HepG2 (cell line): ENCODE measurements around the gene NOP56. TPM values are rescaled to one million over a fixed set of nuclear protein-coding genes. Genes with fewer than 3 reads are reported as not detected.

ENCODE experiments used
- ARID5B ChIP-seq: IDR thresholded peaks from 2 replicates; pipeline ENCODE4 v1.4.0; 2020; ENCODE audit warnings: mild to moderate bottlenecking, missing genetic modification reagents
- CEBPG ChIP-seq: IDR thresholded peaks from 2 replicates; pipeline ENCODE4 v1.6.1; 2016
- MAF1 ChIP-seq: sonication (generic); formaldehyde crosslinking; IDR thresholded peaks from 2 replicates; pipeline ENCODE4 v1.5.0; 2020; ENCODE audit warnings: missing genetic modification reagents, borderline replicate concordance
- SMAD3 ChIP-seq: sonication (generic); formaldehyde crosslinking; IDR thresholded peaks from 2 replicates; pipeline ENCODE4 v1.4.0; 2020; ENCODE audit warnings: missing genetic modification reagents
- ZBTB2 ChIP-seq: sonication (generic); formaldehyde crosslinking; IDR thresholded peaks from 2 replicates; pipeline ENCODE4 v1.8.0; 2022; ENCODE audit warnings: low read depth, missing genetic modification reagents
- ZHX2 ChIP-seq, 2 experiments: sonication (generic) in 1 of 2; formaldehyde crosslinking in 1 of 2; IDR thresholded peaks; 2 replicates each; pipeline versions ENCODE4 v1.6.1 to v1.9.0; 2014 to 2022; ENCODE audit warnings: antibody characterized with exemption in 1 of 2, borderline replicate concordance in 1 of 2, inconsistent platforms in 1 of 2, low read depth in 1 of 2, missing genetic modification reagents in 1 of 2
- ZNF232 ChIP-seq: sonication (generic); formaldehyde crosslinking; IDR thresholded peaks from 2 replicates; pipeline ENCODE4 v1.4.0; 2020; ENCODE audit warnings: missing genetic modification reagents, borderline replicate concordance
- ZNF264 ChIP-seq: sonication (generic); formaldehyde crosslinking; IDR thresholded peaks from 2 replicates; pipeline ENCODE4 v1.4.0; 2020; ENCODE audit warnings: missing genetic modification reagents
- ZNF770 ChIP-seq: sonication (generic); formaldehyde crosslinking; IDR thresholded peaks from 2 replicates; pipeline ENCODE4 v1.5.0; 2020; ENCODE audit warnings: mild to moderate bottlenecking, missing genetic modification reagents
- polyA plus RNA-seq, 8 experiments: library from polyadenylated mRNA; depleted of rRNA in 3 of 8; stranded (reverse) in 7 of 8; unstranded in 1 of 8; fragments of >200 nt; fragmentation: Illumina TruSeq in 4 of 8; extraction: Trizol in 4 of 8; gene quantifications; 2 replicates each; pipeline versions ENCODE4 v1.2.1 to v1.2.3, GENCODE V29; 2011 to 2016; ENCODE audit warnings: low read depth in 4 of 8, missing spikeins in 1 of 8, mixed read lengths in 1 of 8; ENCODE audit not compliant: insufficient read depth in 1 of 8
- total RNA-seq, 5 experiments: library from RNA; depleted of rRNA; stranded (reverse); fragments of >200 nt; fragmentation: Illumina TruSeq; extraction: Trizol; gene quantifications; 2 replicates each; pipeline ENCODE4 v1.2.3, GENCODE V29; 2016; ENCODE audit warnings: low read depth in 1 of 5
- TF ChIP-seq, protein P1 (sequence below): sonication (generic); formaldehyde crosslinking; IDR thresholded peaks from 2 replicates; pipeline ENCODE4 v1.8.1; 2022; ENCODE audit warnings: low read depth, mild to moderate bottlenecking, missing genetic modification reagents

The NOP56 gene
- total and polyA plus RNA-seq, 2 of the 13 experiments (the other 11 are each of a cell fraction or from before 2014, with no cell fraction given), result 369 to 1,116 TPM

DNA sequence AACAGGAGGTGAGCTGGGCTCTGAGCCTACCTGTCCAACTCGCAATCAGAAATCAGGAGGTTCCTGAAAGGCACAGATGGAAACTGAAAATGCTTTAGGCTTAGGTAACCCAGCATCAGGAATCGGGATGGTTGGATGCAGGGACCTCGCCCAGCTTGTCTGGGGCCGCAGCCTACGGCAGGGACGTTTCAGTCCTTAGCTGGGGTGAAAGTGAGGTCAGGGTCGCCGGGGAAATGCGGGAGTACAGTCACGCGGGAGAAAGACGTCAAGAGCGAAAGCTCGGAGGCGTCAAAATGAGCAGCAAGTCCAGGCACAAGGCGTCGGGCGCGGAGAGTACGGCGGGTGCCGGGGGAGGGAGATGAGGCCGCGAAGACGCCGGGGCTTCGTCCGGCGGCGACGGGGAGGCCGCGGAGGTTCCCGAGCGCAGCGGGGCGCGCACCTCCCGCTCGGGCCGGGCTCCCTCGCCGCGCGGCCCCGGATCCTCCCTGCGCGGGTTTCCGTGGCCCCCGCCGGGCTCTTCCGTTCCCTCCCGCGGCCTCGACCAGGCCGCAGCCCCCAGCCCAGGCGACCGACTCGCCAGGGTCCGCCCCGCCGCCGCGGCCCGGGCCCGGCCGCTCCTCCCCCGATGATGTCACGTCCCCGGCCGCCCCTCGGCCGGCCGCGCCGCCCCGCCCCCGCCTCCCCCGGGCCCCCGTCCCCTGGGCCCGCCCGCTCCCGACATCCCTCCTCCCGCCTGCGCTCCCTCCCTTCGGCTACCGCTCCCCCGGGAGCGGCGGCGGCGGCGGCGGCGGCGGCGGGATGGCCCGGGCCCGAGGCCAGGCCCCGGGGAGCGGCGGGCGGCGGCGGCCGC lies 39.8 kb downstream of the NOP56 start, which contains the start of gene EBF4 (continued):
- peak; percentile 77 for TF ChIP-seq ZBTB2 (CRISPR knock-in tag)
- TF ChIP-seq SMAD3 (CRISPR knock-in tag), result 0 out of 2 replicates have a peak, but pooled peaks have one; percentile 30
- peak; percentile 47; the same call in 1 of the 2 replicates for TF ChIP-seq ARID5B (CRISPR knock-in tag)
- TF ChIP-seq ZNF232, result no peak
- TF ChIP-seq ZNF264, result 0 out of 2 replicates have a peak, but pooled peaks have one; percentile 53
- TF ChIP-seq ZHX2 (IDR thresholded peaks at IDR 0.05; ENCODE audit: low read depth), result no peak
- TF ChIP-seq ZHX2 (CRISPR knock-in tag; IDR thresholded peaks at IDR 0.05; ENCODE audit: borderline replicate concordance), result no peak
- 0 out of 2 replicates have a peak, but pooled peaks have one; percentile 20 for TF ChIP-seq MAF1 (CRISPR knock-in tag)
- peak; percentile 71 for TF ChIP-seq ZNF770 (CRISPR knock-in tag)
- TF ChIP-seq CEBPG (CRISPR knock-in tag), result no peak
- TF ChIP-seq, protein P1, sequence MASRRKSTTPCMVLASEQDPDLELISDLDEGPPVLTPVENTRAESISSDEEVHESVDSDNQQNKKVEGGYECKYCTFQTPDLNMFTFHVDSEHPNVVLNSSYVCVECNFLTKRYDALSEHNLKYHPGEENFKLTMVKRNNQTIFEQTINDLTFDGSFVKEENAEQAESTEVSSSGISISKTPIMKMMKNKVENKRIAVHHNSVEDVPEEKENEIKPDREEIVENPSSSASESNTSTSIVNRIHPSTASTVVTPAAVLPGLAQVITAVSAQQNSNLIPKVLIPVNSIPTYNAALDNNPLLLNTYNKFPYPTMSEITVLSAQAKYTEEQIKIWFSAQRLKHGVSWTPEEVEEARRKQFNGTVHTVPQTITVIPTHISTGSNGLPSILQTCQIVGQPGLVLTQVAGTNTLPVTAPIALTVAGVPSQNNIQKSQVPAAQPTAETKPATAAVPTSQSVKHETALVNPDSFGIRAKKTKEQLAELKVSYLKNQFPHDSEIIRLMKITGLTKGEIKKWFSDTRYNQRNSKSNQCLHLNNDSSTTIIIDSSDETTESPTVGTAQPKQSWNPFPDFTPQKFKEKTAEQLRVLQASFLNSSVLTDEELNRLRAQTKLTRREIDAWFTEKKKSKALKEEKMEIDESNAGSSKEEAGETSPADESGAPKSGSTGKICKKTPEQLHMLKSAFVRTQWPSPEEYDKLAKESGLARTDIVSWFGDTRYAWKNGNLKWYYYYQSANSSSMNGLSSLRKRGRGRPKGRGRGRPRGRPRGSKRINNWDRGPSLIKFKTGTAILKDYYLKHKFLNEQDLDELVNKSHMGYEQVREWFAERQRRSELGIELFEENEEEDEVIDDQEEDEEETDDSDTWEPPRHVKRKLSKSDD (CRISPR knock-in tag), result no peak
